DND-41 (cell line): ENCODE results near the gene PIK3R4.

ENCODE experiments used
- ATAC-seq: fragments of 200-7000 bp; cut with Tn5 transposase; 3 replicates; pipeline ENCODE4 v1.9.1; 2021; ENCODE audit warnings: low read depth; ENCODE audit not compliant: insufficient read depth
- DNase-seq: peaks from one replicate; pipeline ENCODE4 v3.0.0-alpha.2; 2020
- H2AFZ ChIP-seq: 2 replicates; pipeline ENCODE4 v1.6.0; 2012; ENCODE audit warnings: low read depth, low read length
- H3K27ac ChIP-seq: 2 replicates; pipeline ENCODE4 v1.5.1; 2012; ENCODE audit warnings: low read length, inconsistent platforms
- H3K27me3 ChIP-seq: fragments of 200-600 bp; sonication (generic); 2 replicates; pipeline ENCODE4 v1.6.0; 2012; ENCODE audit warnings: low read length, mild to moderate bottlenecking, inconsistent platforms; ENCODE audit not compliant: insufficient read depth, poor library complexity
- H3K36me3 ChIP-seq: 2 replicates; pipeline ENCODE4 v1.5.1; 2012; ENCODE audit warnings: low read length, inconsistent platforms; ENCODE audit not compliant: insufficient read depth
- H3K4me1 ChIP-seq: 2 replicates; pipeline ENCODE4 v1.5.1; 2012; ENCODE audit warnings: mild to moderate bottlenecking, low read length; ENCODE audit not compliant: insufficient read depth
- H3K4me2 ChIP-seq: 2 replicates; pipeline ENCODE4 v1.6.0; 2012; ENCODE audit warnings: mild to moderate bottlenecking, moderate library complexity, low read length, inconsistent platforms; ENCODE audit not compliant: insufficient read depth
- H3K4me3 ChIP-seq, 2 experiments: fragments of 200-600 bp in 1 of 2; shearing (Covaris generic) in 1 of 2; 2 replicates each; pipeline ENCODE4 v1.5.1; 2012 to 2016; ENCODE audit warnings: inconsistent platforms in 2 of 2, low read length in 2 of 2, mild to moderate bottlenecking in 2 of 2, low read depth in 1 of 2, moderate library complexity in 1 of 2
- H3K79me2 ChIP-seq: 2 replicates; pipeline ENCODE4 v1.6.0; 2012; ENCODE audit warnings: low read length, inconsistent platforms; ENCODE audit not compliant: insufficient read depth
- H3K9ac ChIP-seq: 2 replicates; pipeline ENCODE4 v1.6.0; 2012; ENCODE audit warnings: low read depth, mild to moderate bottlenecking, inconsistent platforms, low read length, moderate library complexity
- H3K9me3 ChIP-seq: 2 replicates; pipeline ENCODE4 v1.5.1; 2012; ENCODE audit warnings: low read length, moderate library complexity, mild to moderate bottlenecking, inconsistent platforms; ENCODE audit not compliant: insufficient read depth, severe bottlenecking
- H4K20me1 ChIP-seq: 2 replicates; pipeline ENCODE4 v1.6.0; 2012; ENCODE audit warnings: low read length; ENCODE audit not compliant: insufficient read depth
- CTCF ChIP-seq: IDR thresholded peaks from 2 replicates; pipeline ENCODE4 v1.5.1; 2012; ENCODE audit warnings: borderline replicate concordance, low read length, moderate library complexity, mild to moderate bottlenecking; ENCODE audit not compliant: poor library complexity, severe bottlenecking; ENCODE audit errors: extremely low read depth
- EZH2 ChIP-seq: IDR thresholded peaks from 3 replicates; pipeline ENCODE4 v1.6.1; 2012; ENCODE audit warnings: borderline replicate concordance, low read depth, mild to moderate bottlenecking, moderate library complexity, low read length, inconsistent platforms; ENCODE audit not compliant: severe bottlenecking

The PIK3R4 gene

GRCh38 chr3:130772129-130772528, 25.5 kb upstream of the PIK3R4 start:
- Histone ChIP-seq H3K36me3 (no peaks in the 10 kb centered on the region), H3K79me2 (no peaks in the 10 kb centered on the region), H3K27ac (no peak overlapping the region), H3K9me3 (no peaks in the 10 kb centered on the region), H3K27me3 (no peaks in the 10 kb centered on the region), H3K9ac (no peak overlapping the region), H3K4me1 (no peaks in the 10 kb centered on the region), H4K20me1 (no peaks in the 10 kb centered on the region), H3K4me2 (no peak overlapping the region), H2AFZ (no peak overlapping the region), H3K4me3 (no peak overlapping the region)
- ATAC-seq (no peak), DNase-seq (no peak)
- no peak for TF ChIP-seq EZH2
- no peak for TF ChIP-seq CTCF

- Histone ChIP-seq H3K9me3 (no peaks in the 10 kb centered on the region), H3K79me2 (no peaks in the 10 kb centered on the region), H3K4me1 (no peaks in the 10 kb centered on the region), H3K27me3 (no peaks in the 10 kb centered on the region), H2AFZ (no peak overlapping the region), H3K36me3 (no peaks in the 10 kb centered on the region), H3K4me2 (no peak overlapping the region), H4K20me1 (no peaks in the 10 kb centered on the region), H3K9ac (no peak overlapping the region), H3K27ac (no peak overlapping the region), H3K4me3 (no peak overlapping the region)
- TF ChIP-seq EZH2 = no peak
- no peak for TF ChIP-seq CTCF
- ATAC-seq (no peak), DNase-seq (no peak)
These were observed 24.0 kb upstream of the PIK3R4 start for GRCh38 chr3:130770644-130771043.

- Histone ChIP-seq H3K4me2 (no peak overlapping the region), H3K79me2 (no peaks in the 10 kb centered on the region), H3K9me3 (no peaks in the 10 kb centered on the region), H3K4me1 (peaks cover 3% of the 10 kb centered on the region; the same call in 1 of the 2 replicates), H3K36me3 (no peaks in the 10 kb centered on the region), H3K27me3 (no peaks in the 10 kb centered on the region), H3K4me3 (no peak overlapping the region), H2AFZ (no peak overlapping the region), H3K27ac (no peak overlapping the region), H3K9ac (no peak overlapping the region), H4K20me1 (no peaks in the 10 kb centered on the region)
- DNase-seq (no peak), ATAC-seq (no peak)
- TF ChIP-seq EZH2 (no peak), CTCF (no peak)
These were observed 15.2 kb upstream of the PIK3R4 start for GRCh38 chr3:130761730-130762311.
